NCI-H510A treated with DMSO at 0.1 percent for 48 hours (cell line): Measurements from ENCODE around the gene EOLA1.
"Not testable (repeated sequence)": the region's sequence is repeated elsewhere in the genome, so short reads cannot be mapped to it uniquely, and the experiment has no call there.

ENCODE experiments used
- DNase-seq: peaks from one replicate; lab custom pipeline; 2025; lab: John Stamatoyannopoulos, UW

EOLA1 gene

DNA sequence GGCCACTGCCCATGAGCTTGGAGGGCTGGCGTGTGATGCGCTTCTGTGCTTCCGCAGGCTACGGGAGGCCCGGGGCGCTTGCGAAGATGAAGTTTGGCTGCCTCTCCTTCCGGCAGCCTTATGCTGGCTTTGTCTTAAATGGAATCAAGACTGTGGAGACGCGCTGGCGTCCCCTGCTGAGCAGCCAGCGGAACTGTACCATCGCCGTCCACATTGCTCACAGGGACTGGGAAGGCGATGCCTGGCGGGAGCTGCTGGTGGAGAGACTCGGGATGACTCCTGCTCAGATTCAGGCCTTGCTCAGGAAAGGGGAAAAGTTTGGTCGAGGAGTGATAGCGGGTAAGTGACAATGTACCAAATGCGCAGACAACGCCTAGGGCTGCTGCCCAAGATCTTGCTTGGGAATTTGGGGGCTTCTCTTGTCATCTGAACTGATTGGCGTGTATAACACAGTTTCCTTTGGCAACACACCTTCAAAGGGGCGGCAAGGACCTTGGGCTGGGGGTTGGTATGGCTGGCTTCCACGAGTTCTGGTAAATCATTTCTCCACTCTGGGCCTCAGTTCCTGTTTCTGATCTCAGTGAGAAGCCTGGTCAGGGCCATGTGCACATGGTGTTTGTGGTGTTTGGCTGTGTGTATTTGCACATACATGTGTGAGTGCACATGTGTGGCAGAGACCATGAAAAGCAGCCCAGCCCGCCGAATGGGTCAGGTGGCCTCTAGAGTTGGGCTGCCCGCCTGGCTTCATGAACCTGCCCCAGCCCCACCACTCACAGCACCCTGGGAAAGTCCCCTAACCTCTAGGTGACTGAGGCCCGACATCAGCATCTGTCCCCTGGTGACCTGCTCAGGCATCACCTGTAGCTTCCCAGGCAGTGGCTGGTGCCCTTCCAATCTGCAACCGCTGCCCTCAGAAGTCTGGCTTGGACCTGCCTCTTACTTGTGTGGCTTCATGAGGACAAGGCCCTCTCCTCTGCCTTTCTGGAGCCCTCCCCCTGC, 5.0 kb downstream of the EOLA1 start:
- DNase-seq = not testable (repeated sequence)

DNA sequence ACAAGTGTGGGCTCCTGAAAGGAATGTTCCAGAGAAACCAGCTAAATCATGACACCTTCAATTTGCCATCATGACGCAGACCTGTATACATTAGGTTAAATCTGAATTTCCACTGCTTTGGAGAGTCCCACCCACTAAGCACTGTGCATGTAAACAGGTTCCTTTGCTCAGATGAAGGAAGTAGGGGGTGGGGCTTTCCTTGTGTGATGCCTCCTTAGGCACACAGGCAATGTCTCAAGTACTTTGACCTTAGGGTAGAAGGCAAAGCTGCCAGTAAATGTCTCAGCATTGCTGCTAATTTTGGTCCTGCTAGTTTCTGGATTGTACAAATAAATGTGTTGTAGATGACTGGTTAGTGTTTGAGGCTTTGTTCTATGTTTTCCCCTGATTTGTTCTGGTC, 6.2 kb downstream of the EOLA1 start:
- not testable (repeated sequence) for DNase-seq

DNA sequence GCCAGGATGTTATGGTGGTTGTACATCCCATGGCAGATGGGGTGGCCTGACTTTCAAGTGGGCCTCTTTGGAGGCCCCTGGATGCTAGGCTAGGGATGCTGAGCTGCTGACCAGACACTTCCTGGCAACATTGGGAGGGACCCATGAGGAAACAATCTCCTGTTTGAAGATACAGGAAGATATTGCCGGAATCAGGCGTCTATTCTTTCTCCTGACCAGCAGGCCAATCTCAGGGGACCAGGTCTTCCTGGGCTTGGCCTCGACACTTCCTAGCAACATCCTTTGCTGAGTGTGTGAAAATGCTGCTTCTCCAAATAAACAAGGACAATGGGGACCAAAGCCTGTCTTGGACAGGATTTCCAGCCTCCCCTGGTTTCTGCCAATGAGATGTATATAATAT, 7.0 kb downstream of the EOLA1 start:
- DNase-seq = not testable (repeated sequence)

DNA sequence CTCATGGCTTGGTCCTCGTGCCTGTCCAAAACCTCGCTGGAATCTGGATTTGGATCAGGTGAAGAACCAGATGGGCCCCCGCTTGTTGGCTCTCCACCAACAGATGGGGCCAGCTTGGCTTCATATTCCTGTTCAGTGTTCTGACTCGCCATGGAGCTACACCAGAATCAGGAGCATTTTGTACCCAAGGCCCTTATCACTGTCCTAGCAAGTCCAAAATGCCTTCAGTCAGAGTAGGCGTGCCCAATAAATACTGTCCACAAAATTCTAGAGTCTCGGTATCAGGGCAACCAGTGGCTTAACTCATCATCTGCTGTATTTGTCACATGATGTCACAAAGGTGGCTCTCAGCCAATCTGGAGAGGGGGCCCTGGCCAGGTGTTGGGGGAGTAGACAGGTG, 8.9 kb downstream of the EOLA1 start, which contains the start of gene HSFX3:
TSS of gene HSFX3 (minus strand) at position 224 of the 400 bp plus-strand sequence. CDS start at position 152, 72 bp downstream.
- not testable (repeated sequence) for DNase-seq

DNA sequence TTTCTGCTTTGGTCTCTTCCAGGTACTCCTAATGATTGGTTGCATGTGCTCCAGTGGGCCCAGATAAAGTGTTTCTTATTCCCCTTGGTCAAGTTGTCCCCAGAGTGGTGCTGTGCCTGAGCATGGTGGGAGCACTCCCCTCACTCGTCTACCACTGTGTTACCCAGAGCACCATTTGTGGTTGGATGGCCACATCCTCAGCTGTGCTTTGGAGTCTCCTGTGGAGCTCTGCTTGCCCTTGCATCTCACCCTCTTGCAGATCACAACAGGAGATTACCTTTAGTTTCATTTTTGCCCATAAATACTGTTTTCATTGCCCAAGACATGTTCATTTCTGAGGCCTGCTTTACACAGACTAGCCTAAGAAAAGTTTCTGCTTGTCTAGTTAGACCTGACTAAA, 9.6 kb downstream of the EOLA1 start:
- not testable (repeated sequence) for DNase-seq

DNA sequence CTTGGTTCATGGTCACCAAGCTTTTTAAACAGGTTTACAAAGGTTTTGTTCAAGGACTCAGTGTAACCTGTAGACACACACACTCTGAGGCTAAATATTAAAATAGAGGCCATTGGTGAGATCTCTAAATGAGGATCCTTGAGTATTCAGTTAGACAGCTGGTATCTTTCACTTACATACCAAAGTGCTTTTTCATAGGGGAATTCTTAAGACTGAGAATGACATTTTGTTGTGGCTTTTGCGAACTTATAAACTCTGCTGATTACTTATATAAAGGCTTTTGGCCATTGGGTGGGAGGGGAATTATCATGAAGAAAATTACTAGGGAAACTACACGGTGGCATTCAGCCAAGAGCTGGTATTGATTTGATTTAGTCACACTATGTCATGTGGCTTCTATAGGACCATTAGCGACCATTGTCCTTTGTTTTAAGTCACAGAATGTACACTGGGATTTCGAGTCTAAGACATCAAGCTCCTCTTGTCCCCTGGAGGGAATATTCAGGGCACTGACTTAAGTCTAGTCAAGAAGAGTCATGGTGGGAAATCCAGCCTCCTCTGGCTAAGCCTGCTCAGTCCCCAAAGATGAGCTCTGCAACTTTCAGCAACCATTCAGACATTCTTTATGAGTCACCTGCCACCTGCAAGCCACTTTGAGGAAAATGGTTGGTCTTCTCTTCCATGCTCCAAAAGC, 10.6 kb downstream of the EOLA1 start:
- not testable (repeated sequence) for DNase-seq

DNA sequence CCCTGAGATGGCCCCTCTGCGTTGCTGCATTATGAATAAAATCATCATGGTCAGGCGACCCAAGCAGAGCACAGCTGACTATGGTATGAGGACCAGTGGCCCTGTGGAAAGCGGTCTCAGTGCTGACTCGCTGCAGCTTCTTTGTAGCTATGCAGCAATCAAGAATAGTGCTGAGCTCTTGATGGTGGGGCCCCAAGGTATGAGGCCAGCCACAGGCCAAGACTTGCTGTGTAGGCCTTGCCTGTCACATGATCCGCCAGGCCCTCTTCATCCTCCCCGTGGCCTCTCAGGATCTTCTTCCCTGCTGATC, 11.1 kb downstream of the EOLA1 start:
- not testable (repeated sequence) for DNase-seq

DNA sequence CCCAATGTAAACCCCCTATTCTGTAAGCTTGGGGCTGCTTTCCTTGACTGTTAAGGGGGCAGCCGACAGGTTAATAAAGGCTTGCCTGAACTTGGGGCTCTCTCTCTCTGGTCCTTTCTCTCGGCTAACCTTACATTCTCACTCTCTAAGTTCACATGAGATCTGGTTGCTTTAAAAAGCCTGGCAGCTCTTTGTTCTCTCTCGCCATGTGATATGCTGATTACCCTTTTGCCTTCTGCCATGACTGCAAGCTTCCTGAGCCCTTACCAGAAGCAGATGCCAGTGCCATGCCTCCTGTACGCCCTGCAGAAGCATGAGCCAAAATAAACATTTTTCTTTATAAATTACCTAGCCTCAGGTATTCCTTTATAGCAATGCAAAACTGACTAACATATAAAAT, 14.4 kb downstream of the EOLA1 start:
- DNase-seq = not testable (repeated sequence)

DNA sequence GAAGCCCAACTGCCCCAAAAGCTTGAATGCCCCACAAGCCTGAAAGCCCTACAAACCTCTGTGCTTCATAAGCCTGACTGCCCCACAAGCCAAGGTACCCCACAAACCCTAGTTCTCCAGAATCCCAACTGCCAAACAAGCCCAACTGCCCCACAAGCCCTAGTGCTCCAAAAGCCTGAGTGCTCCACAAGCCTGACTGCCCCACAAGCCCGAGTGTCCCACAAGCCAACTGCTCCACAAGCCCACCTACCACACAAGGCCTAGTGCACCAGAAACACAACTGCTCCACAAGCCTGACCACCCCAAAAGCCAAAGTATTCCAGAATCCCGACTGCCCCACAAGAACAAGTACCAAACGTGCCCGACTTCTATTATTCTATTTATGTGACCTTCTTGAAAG, 22.5 kb downstream of the EOLA1 start:
- no peak for DNase-seq

DNA sequence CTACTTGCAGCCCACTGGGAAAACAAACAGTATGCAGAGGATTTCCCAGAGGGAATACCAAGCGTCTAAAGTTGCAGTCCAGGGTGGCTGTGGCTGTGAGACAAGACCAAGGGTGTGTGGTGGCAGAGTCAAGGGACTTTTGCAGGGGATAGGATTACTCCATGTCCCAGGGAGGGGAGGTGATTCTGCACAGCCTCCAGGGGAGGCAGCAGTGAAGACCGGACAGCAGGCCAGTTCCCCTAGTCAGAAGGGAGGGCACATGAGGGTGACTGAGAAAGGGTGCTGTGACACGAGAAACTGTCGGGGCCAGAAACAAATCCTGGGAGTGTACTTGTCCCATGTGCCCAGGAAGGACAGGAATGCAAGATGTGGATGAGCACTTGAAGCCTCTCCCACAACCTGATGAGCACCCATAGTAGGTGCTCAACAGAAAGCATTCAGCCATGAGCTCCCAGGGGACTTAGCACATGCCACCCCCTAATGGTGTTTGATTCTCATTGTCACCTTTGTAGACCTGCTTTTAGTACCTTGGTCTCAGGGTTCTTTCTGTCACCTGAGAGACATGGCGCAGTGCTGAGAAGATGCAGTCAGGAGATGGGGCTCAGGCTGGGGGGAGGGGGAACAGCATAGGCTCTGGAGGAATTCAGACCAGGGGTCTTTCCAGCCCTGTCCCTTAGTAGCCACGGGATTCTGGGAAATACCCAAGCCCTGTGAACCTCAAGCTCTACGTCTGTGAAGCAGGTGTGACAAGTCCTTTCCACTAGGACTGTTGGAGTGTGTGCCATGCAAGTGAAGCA, 27.0 kb downstream of the EOLA1 start:
- no peak for DNase-seq

DNA sequence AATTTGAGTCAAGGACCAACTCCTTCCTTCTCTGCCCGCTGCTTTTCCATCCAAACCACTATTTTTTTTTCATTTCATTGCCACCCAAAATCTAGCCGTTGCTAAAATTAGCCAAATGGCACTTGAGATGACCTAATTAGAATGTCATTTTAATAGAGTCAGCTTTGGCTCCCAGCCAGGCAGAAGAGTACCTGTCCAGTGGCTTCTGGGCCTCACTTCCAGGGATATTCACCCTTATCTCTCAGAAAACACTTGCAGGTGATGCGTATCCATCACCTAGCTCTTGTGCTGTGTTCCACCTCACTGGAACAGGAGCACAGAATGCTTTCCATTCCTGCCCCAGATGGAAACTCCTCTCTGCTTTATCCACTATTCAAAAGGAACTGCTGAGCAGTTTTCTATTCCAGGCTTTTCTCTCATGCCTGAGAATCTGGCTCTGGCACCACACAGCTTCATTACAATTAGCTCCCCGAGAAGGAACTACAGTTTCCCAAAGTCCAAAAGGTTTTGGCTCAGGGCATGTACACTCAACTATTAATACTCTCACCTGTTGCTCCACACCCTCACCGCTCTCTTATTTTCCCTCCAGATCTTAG, 28.0 kb downstream of the EOLA1 start:
- DNase-seq = peak; percentile 27

DNA sequence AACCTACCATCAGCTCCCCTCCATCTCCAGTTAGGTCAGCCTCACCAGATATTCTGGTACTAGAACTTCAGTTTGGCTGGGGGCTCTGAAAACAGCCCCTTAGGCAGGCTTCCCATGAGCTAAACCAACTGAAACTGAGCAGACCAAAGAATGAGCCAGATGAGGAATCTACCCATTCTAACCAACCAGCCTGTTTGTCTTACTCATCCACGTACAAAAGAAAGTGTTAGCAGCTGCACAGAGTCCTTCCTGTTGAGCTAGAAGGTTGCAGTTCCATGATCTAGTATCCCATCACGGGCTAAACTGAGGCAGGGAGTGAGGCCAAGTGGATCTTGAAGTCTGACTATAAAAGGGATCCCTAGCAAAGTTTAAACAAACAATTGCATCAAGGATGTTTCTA, 29.0 kb downstream of the EOLA1 start:
- DNase-seq = no peak

DNA sequence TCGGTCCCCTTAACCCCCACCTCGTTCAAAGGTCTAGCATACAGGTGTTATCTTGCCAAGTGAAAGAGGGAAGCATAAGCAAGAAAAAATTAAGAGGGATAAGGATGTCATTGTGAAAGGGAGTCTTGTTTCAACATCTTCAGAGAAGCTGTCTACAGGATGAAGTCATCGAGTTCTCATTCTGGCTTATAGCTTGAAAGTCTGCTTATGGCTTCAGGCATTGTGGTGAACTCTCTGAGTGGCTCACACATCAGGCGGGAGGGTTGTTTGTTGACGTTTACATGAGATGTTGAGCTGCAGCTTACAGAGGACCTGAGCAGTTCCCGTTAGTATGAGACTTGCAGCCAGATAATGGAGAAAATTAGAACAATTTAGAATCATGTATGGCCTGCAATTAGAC, 29.9 kb downstream of the EOLA1 start:
- DNase-seq = no peak

DNA sequence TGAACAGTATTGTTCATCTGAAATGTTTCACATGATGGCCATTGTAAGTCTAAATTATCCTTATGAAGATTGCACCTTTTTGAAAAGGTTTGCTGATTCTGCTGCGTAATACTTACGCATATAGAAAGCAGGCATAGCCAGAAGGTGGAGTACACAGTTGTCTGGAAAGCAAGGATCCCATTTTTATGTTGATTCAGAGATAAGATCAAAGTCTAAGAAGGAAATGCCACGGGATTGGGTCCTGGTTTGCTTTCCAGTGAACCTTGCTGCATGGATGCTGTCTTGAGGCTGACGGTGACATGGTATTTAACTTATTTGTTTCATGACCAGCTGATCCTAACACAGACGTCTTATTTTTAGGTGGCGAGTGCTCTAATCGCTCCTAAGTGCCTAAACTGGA, 31.0 kb downstream of the EOLA1 start:
- no peak for DNase-seq

DNA sequence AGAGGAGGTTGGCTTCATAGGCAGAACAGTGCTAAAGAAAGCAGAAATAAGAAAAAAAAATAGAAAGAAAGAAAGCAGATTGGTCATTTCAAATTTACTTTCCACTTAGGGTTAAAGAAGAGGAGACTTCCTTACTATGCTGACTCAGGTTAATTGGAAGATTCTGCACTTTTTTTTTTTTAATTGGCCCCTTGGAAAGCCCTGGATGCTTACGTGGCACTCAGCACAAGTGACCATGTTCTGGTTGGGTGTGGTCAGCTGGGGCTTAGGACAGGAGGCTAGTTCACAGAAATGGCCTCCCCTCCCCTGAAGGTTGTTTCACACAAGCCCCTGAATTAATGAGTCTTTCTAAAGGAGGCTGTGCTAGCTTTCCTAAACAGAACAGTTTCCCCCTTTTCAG, 31.9 kb downstream of the EOLA1 start:
- DNase-seq = no peak

DNA sequence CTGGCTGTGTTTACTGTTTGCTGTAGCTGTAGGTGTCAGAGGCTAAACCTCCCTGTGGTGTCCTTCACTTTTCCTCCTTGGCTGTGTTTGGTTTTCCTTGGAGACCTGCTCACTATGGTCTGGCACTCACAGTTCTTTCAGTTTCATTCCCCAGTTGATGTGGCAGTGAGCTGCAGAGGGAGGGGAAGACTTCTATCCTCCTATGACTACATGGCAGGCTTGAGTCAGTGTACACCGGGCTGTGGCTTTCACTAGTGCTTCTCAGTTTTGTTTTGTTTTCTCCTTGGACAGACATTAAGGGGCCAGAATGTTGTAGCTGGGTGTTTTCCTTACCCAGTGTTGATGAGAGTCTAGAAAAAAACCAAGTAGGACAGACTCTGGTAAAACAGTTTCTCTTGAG, 32.6 kb downstream of the EOLA1 start:
- not testable (repeated sequence) for DNase-seq

DNA sequence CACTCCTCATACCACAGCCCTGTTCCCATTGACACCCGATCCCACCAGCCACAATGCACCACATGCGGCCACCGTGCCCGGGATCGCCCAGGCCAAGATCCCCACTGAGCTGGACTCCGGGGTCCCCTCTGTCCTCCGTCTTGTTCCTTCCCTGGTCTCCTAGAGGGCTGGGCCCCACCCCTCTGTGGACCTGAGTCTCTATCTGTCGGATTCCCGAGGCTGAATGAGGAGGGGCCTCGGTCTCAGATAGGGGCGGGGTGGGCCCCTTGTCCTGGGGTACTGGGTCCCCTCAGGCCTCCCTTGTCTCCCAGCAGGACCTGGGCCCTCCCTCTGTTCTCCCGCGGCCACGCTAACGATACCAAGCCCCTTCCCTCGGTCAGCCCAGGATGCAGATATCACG, 44.8 kb downstream of the EOLA1 start:
- not testable (repeated sequence) for DNase-seq

DNA sequence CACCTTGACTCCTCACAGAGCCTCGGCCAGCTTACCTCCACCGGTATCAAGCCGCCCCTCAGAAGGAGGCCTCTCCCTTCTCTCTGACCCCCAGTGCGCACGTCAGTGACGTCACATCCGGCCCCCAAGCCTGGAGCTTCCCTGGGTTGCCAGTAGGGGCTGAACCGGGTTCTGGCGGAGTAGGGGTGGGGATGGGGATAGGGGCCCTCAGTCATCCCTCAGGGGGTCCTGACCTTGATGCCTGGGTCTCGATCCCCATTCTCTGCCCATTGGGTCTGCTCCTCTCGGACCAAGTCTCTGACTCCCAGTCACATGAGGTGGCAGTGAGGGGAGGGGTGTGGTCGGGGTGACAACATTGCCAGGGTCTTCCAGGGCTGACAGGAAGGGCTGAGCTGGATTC, 46.5 kb downstream of the EOLA1 start, which contains the start of gene MAGEA9B:
TSS of gene MAGEA9B (minus strand) at position 101 of the 400 bp plus-strand sequence. CDS start 4,280 bp downstream, outside the sequence.
- DNase-seq = not testable (repeated sequence)

DNA sequence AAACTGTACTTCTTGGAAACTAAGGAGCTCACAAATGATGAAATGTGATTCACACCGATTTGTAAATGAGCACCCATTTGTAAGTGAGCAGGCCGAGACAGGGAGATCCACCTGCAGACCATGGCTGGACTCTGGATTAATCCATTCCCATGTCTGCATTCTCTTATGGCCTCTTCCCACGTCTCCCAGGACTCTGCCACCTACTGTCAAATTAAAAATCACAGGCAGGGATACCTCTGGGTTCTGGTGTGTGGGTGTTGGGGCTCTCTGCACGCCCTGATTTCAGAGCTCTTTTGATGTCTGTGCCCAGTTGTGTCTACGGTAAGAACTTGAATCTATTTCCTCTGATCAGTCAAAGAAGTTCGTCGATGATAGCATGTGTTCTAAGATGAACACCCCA, 50.2 kb downstream of the EOLA1 start:
- DNase-seq = not testable (repeated sequence)

DNA sequence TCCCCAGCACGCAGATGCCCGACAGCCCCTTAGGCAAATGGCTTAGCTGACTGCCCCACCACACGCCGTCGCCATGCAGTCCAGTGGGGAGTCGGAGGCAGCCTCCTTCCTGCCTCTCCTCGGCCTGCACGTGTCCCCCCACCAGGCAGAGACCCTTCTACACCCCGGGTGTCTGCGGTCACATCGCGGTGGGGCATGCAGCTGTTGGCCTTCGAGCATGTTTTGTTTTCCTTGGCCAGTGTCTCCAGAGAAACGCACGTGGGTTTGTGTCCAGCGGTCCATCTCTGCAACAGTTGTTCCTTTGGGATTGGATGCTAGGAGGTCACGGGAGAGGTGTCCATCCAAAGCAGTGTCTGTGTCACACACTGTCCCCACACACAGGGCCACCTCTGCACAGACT, 54.4 kb downstream of the EOLA1 start, which contains the start of gene HSFX2:
TSS of gene HSFX2 (minus strand) at position 101 of the 400 bp plus-strand sequence. CDS start 614 bp downstream, outside the sequence.
- not testable (repeated sequence) for DNase-seq

DNA sequence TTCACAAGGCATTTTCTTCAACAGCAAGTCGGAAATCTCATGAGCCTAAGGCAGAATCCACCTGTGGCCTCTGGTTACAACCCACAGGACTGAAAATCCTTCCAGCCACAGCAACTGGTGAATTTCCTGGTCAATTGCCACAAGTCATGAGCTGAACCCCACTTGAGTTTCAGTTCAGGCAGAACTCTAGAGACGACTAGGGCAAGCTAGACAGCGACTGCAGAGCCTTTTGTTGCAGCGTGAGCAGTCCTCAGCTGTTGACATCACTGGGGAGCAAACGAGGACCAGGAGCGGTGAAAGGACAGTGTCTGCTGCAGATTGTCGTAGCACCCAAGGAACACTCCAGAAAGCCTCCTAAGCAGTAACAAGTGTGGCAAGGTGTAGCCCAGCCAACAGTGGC, 55.1 kb downstream of the EOLA1 start:
- DNase-seq = not testable (repeated sequence)
